SKM-1 treated with dmso at 0.1 percent for 144 hours (cell line): ENCODE data around the gene LRRFIP2.

Experiments used
- DNase-seq: peaks from one replicate; lab custom pipeline; 2025; ENCODE audit not compliant: unreplicated experiment; lab: John Stamatoyannopoulos, UW

Gene LRRFIP2

GRCh38 chr3:37118163-37118562 lies 56.2 kb downstream of the LRRFIP2 start:
- no peak for DNase-seq

GRCh38 chr3:37117548-37117947 lies 56.8 kb downstream of the LRRFIP2 start:
- DNase-seq, result no peak

GRCh38 chr3:37116998-37117397 lies 57.4 kb downstream of the LRRFIP2 start:
- DNase-seq, result no peak

GRCh38 chr3:37115446-37115845 lies 58.9 kb downstream of the LRRFIP2 start:
- no peak for DNase-seq

GRCh38 chr3:37114251-37115145 lies 59.9 kb downstream of the LRRFIP2 start:
- DNase-seq, result no peak

GRCh38 chr3:37112987-37113386 lies 61.4 kb downstream of the LRRFIP2 start:
- DNase-seq, result no peak

GRCh38 chr3:37111199-37111598 lies 63.2 kb downstream of the LRRFIP2 start:
- DNase-seq, result no peak

GRCh38 chr3:37107846-37108245 lies 66.5 kb downstream of the LRRFIP2 start:
- DNase-seq, result no peak

- DNase-seq, result no peak
Measured at GRCh38 chr3:37103103-37103808, 71.1 kb downstream of the LRRFIP2 start.

GRCh38 chr3:37100411-37100810 lies 74.0 kb downstream of the LRRFIP2 start:
- DNase-seq, result no peak

- no peak for DNase-seq
Measured at GRCh38 chr3:37099469-37099868, 74.9 kb downstream of the LRRFIP2 start.

GRCh38 chr3:37098884-37099283 lies 75.5 kb downstream of the LRRFIP2 start:
- no peak for DNase-seq

GRCh38 chr3:37097776-37098175 lies 76.6 kb downstream of the LRRFIP2 start:
- no peak for DNase-seq

- DNase-seq, result no peak
Measured at GRCh38 chr3:37096975-37097374, 77.4 kb downstream of the LRRFIP2 start.

GRCh38 chr3:37096288-37096687 lies 78.1 kb downstream of the LRRFIP2 start:
- DNase-seq, result no peak

- no peak for DNase-seq
Measured at GRCh38 chr3:37094636-37095035, 79.7 kb downstream of the LRRFIP2 start.

- DNase-seq, result no peak
Measured at GRCh38 chr3:37093481-37093880, 80.9 kb downstream of the LRRFIP2 start.

GRCh38 chr3:37092484-37092883 lies 81.9 kb downstream of the LRRFIP2 start:
- no peak for DNase-seq

GRCh38 chr3:37087870-37088269 lies 86.5 kb downstream of the LRRFIP2 start:
- no peak for DNase-seq

GRCh38 chr3:37086918-37087317 lies 87.5 kb downstream of the LRRFIP2 start:
- DNase-seq, result no peak

GRCh38 chr3:37082317-37082716 lies 92.1 kb downstream of the LRRFIP2 start:
- no peak for DNase-seq

- no peak for DNase-seq
Measured at GRCh38 chr3:37075955-37076354, 98.4 kb downstream of the LRRFIP2 start.
